Body of pancreas (tissue), 4 donors: ENCODE measurements around the gene CPNE1.

Experiments
- POLR2A ChIP-seq, 3 donors: fragments of 450-650 bp; IDR thresholded peaks; one replicate each; pipeline ENCODE4 v1.6.1; 2016; ENCODE audit warnings: antibody characterized with exemption in 3 of 3, mild to moderate bottlenecking in 2 of 3
- TF ChIP-seq, protein P1 (sequence below), 7 experiments: fragments of 450-650 bp in 4 of 7; fragments of 200-600 bp in 3 of 7; sonication (generic) in 3 of 7; IDR thresholded peaks; one replicate each; pipeline ENCODE4 v1.5.1; 2016 to 2019; ENCODE audit warnings: antibody characterized with exemption in 7 of 7

DNA sequence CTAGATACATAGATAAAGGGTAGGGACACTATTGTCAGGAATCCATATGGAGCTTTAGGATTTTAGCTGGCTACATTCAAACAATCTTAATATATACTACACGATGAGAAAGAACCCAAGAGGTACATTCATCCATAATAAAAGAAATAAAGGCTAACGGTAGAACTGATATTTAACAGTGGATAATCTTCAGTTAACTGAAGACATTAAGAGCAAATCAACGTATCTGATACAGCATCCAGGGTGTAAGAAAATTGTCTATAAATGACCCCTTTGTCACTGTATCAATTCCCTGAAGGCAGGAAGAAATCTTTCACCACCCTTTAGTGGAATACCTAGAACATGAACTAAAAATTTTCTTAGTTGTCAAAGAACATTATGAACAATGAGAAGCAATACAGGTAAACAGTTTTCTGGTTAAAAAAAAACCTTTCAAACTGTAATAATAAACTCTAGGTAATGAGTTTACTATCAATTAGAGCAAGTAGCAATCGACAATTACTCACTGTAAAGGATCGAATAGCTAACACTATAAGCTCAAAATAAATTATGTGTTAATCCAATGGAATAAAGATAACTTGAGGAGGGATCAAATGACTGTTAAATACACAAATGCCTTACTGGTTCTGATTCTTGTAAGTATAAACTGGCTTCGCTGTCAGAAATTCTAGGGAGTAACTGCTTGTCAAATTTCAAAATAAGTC lies 46.3 kb upstream of the CPNE1 start:
- TF ChIP-seq, protein P1, sequence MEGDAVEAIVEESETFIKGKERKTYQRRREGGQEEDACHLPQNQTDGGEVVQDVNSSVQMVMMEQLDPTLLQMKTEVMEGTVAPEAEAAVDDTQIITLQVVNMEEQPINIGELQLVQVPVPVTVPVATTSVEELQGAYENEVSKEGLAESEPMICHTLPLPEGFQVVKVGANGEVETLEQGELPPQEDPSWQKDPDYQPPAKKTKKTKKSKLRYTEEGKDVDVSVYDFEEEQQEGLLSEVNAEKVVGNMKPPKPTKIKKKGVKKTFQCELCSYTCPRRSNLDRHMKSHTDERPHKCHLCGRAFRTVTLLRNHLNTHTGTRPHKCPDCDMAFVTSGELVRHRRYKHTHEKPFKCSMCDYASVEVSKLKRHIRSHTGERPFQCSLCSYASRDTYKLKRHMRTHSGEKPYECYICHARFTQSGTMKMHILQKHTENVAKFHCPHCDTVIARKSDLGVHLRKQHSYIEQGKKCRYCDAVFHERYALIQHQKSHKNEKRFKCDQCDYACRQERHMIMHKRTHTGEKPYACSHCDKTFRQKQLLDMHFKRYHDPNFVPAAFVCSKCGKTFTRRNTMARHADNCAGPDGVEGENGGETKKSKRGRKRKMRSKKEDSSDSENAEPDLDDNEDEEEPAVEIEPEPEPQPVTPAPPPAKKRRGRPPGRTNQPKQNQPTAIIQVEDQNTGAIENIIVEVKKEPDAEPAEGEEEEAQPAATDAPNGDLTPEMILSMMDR (IDR thresholded peaks at IDR 0.05) = no peak
- TF ChIP-seq POLR2A (IDR thresholded peaks at IDR 0.05) = no peak
